ENCODE measurements around the gene NACC2.

DNA sequence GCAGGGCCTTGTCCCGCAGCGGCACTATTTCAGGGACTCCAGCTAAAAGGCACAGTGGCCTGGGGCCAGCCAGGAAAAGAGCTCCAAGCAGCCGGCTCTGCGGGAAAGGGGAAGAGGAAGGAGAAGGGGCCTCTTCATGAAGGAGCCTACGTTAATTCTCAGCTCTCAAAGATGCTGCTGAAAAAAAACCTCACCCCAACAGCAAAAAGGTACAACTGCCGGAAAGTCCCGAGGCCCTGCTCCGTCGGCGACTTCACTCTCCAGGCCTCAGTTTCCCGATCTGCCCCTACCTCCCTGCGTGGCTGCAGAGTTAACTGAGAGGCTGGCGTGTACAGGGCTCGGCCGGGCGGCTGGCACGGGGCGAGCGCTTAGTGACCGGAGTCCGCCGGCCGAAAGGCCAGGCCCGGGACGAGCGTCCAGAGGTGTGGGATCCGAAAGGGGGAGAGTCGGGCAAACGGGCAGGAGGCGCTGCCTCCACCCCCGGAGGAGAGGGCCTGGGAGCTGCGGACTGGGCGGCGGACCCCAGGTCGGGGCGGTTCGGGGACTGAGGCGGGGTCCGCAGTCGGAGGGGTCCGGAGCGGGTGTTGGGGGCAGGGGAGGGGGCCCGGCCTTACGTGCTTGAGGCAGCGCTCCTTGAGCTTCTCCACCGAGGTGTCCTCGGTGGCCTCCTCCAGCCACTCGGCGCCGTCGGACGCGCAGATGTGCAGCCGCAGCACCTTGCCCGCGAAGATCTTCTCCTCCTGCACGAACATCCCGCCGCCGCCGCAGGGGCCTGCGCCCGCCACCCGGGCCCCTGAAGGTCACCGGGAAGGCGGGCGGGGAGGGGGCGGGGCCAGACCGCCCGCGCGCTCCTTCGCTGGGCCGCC lies 134.4 kb downstream of the NACC2 start:
- TF ChIP-seq, protein P1, sequence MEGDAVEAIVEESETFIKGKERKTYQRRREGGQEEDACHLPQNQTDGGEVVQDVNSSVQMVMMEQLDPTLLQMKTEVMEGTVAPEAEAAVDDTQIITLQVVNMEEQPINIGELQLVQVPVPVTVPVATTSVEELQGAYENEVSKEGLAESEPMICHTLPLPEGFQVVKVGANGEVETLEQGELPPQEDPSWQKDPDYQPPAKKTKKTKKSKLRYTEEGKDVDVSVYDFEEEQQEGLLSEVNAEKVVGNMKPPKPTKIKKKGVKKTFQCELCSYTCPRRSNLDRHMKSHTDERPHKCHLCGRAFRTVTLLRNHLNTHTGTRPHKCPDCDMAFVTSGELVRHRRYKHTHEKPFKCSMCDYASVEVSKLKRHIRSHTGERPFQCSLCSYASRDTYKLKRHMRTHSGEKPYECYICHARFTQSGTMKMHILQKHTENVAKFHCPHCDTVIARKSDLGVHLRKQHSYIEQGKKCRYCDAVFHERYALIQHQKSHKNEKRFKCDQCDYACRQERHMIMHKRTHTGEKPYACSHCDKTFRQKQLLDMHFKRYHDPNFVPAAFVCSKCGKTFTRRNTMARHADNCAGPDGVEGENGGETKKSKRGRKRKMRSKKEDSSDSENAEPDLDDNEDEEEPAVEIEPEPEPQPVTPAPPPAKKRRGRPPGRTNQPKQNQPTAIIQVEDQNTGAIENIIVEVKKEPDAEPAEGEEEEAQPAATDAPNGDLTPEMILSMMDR (IDR thresholded peaks at IDR 0.05): no peak
- TF ChIP-seq POLR2AphosphoS5 (IDR thresholded peaks at IDR 0.05): peak in 1 of 3 donors; percentile 65
